Measurements from ENCODE around the gene TMEM150A. TPM values are rescaled to one million over a fixed set of nuclear protein-coding genes. Genes with fewer than 3 reads are reported as not detected.

Gene TMEM150A
- polyA plus RNA-seq, 2 of the 4 experiments (the other 2 are of a cell fraction): 8.5 to 10.9 TPM

- Histone ChIP-seq H3K27ac (no peak overlapping the region), H3K4me3 (no peak overlapping the region), H3K4me1 (peaks cover 25% of the 10 kb centered on the region; the same call in 2 of the 3 replicates), H3K9me3 (no peaks in the 10 kb centered on the region), H3K4me2 (no peak overlapping the region)
- CTCF ChIA-PET: interaction anchor here (1.0 to 1.2 kb wide), 2 partner anchors 15 to 29 kb away, joined by 3 read pairs; no protein-coding TSS in a partner anchor
- TF ChIP-seq ZFP36 (IDR thresholded peaks at IDR 0.05; ENCODE audit: borderline replicate concordance, partially characterized antibody) (no peak), HOXB13 (CRISPR knock-in tag; IDR thresholded peaks at IDR 0.05; ENCODE audit: low read depth) (no peak), POLR2A (IDR thresholded peaks at IDR 0.05; ENCODE audit: low read length) (no peak), CEBPB (IDR thresholded peaks at IDR 0.05) (no peak), HDAC2 (IDR thresholded peaks at IDR 0.05) (no peak), EHF (CRISPR knock-in tag; IDR thresholded peaks at IDR 0.05) (no peak), CHD2 (IDR thresholded peaks at IDR 0.05; ENCODE audit: low read length, partially characterized antibody) (no peak), ESRRA (IDR thresholded peaks at IDR 0.05; ENCODE audit: borderline replicate concordance, low read length) (no peak), NR3C1 (IDR thresholded peaks at IDR 0.05) (no peak), CHD4 (IDR thresholded peaks at IDR 0.05; ENCODE audit: borderline replicate concordance) (no peak), HOXB5 (CRISPR knock-in tag; IDR thresholded peaks at IDR 0.05) (no peak)
- 90% methylated on average over 9 of the region's 9 CpGs for WGBS (ENCODE audit: missing lambda C conversion rate)
- no peak for FAIRE-seq
- POLR2A ChIA-PET: interaction anchor here (3.9 kb wide), 1 partner anchor 12 kb away, joined by 19 read pairs; the partner anchor contains the start of gene RNF181
- no peak for DNase-seq (ENCODE audit: low read depth in 1 of 2, low spot score in 1 of 2)
- ATAC-seq: no peak
Observed at GRCh38 chr2:85607268-85608215, 5.0 kb upstream of the TMEM150A start.

- no peak for ATAC-seq
- FAIRE-seq: no peak
- no peak overlapping the region for H3K27ac ChIP-seq
- POLR2A ChIA-PET: interaction anchor here (1.4 to 3.9 kb wide), 2 partner anchors 11 to 168 kb away, joined by 3 to 19 read pairs; partner anchors contain the start of gene RNF181
- no peaks in the 10 kb centered on the region for H3K9me3 ChIP-seq
- H3K4me3 ChIP-seq: no peak overlapping the region
- CTCF ChIA-PET: interaction anchor here (0.8 to 2.6 kb wide), 8 partner anchors 9 to 187 kb away, joined by 3 to 8 read pairs (median 3); no protein-coding TSS in a partner anchor
- 91% methylated on average over 7 of the region's 7 CpGs for WGBS (ENCODE audit: missing lambda C conversion rate)
- H3K4me1 ChIP-seq: peaks cover 29% of the 10 kb centered on the region
- no peak overlapping the region for H3K4me2 ChIP-seq
- no peak for TF ChIP-seq ZNF302 (CRISPR knock-in tag; IDR thresholded peaks at IDR 0.05)
- no peak for TF ChIP-seq REST (IDR thresholded peaks at IDR 0.05)
- TF ChIP-seq MAZ (IDR thresholded peaks at IDR 0.05; ENCODE audit: borderline replicate concordance, low read depth, low read length): no peak
- TF ChIP-seq JUN (IDR thresholded peaks at IDR 0.05): no peak
- TF ChIP-seq EHF (CRISPR knock-in tag; IDR thresholded peaks at IDR 0.05): no peak
- no peak for TF ChIP-seq FOSL2 (IDR thresholded peaks at IDR 0.05)
- TF ChIP-seq FOSL2 (CRISPR knock-in tag; IDR thresholded peaks at IDR 0.05): no peak
- TF ChIP-seq BHLHE40 (IDR thresholded peaks at IDR 0.05; ENCODE audit: low read depth, low read length): no peak
- TF ChIP-seq CHD2 (IDR thresholded peaks at IDR 0.05; ENCODE audit: low read length, partially characterized antibody): no peak
- TF ChIP-seq NPAS2 (CRISPR knock-in tag; IDR thresholded peaks at IDR 0.05; ENCODE audit: borderline replicate concordance): no peak
- no peak for TF ChIP-seq HDAC2 (IDR thresholded peaks at IDR 0.05)
- TF ChIP-seq RFX5 (IDR thresholded peaks at IDR 0.05): no peak
- DNase-seq (ENCODE audit: low read depth in 1 of 2, low spot score in 1 of 2): no peak
Observed at GRCh38 chr2:85606116-85606455, 3.6 kb upstream of the TMEM150A start.
